GM23338 (cell line): ENCODE data around the gene HHIPL1. TPM values are rescaled to one million over a fixed set of nuclear protein-coding genes. Genes with fewer than 3 reads are reported as not detected.

Source experiments
- ATAC-seq: fragments of 200-7000 bp; cut with Tn5 transposase; 3 replicates; pipeline ENCODE4 v1.9.1; 2020
- DNase-seq: peaks from one replicate; pipeline ENCODE4 v3.0.0-alpha.2; 2015; ENCODE audit warnings: low spot score
- H2AFZ ChIP-seq: fragments of 200-600 bp; sonication (generic); 2 replicates; pipeline ENCODE4 v1.8.0; 2016; ENCODE audit warnings: antibody characterized with exemption, mild to moderate bottlenecking, moderate library complexity
- H3F3A ChIP-seq: fragments of 200-600 bp; sonication (generic); replicated peaks from 2 replicates; pipeline ENCODE4 v1.8.0; 2017; ENCODE audit warnings: antibody characterized with exemption, mixed run types, low read depth
- H3K27ac ChIP-seq: fragments of 200-600 bp; sonication (generic); 2 replicates; pipeline ENCODE4 v1.6.1; 2016; ENCODE audit warnings: low read depth
- H3K27me3 ChIP-seq: fragments of 200-600 bp; sonication (generic); 2 replicates; pipeline ENCODE4 v1.8.0; 2016; ENCODE audit warnings: mild to moderate bottlenecking, mixed run types, moderate library complexity; ENCODE audit not compliant: insufficient read depth
- H3K36me3 ChIP-seq: fragments of 200-600 bp; sonication (generic); 2 replicates; pipeline ENCODE4 v1.8.0; 2016; ENCODE audit warnings: mild to moderate bottlenecking; ENCODE audit not compliant: insufficient read depth
- H3K4me1 ChIP-seq: fragments of 200-600 bp; sonication (generic); 2 replicates; pipeline ENCODE4 v1.8.0; 2016; ENCODE audit warnings: mild to moderate bottlenecking, moderate library complexity; ENCODE audit not compliant: insufficient read depth
- H3K4me2 ChIP-seq: fragments of 200-600 bp; sonication (generic); 2 replicates; pipeline ENCODE4 v1.7.1; 2017; ENCODE audit warnings: mixed run types
- H3K4me3 ChIP-seq: fragments of 200-600 bp; sonication (generic); 2 replicates; pipeline ENCODE4 v1.6.1; 2016; ENCODE audit warnings: mixed run types
- H3K79me2 ChIP-seq: fragments of 200-600 bp; sonication (generic); replicated peaks from 2 replicates; pipeline ENCODE4 v1.8.0; 2017; ENCODE audit warnings: mild to moderate bottlenecking; ENCODE audit not compliant: insufficient read depth
- H3K9me2 ChIP-seq: fragments of 200-600 bp; sonication (generic); 2 replicates; pipeline ENCODE4 v1.8.0; 2017; ENCODE audit not compliant: insufficient read depth
- H4K20me1 ChIP-seq: fragments of 200-600 bp; sonication (generic); replicated peaks from 2 replicates; pipeline ENCODE4 v1.8.0; 2017; ENCODE audit warnings: mild to moderate bottlenecking; ENCODE audit not compliant: insufficient read depth
- H3K27ac Mint-ChIP-seq: 2 replicates; pipeline ENCODE4 v1.8.0; 2020; ENCODE audit warnings: inconsistent platforms, mild to moderate bottlenecking, moderate library complexity, mixed read lengths
- H3K27me3 Mint-ChIP-seq: 3 replicates; pipeline ENCODE4 v1.8.0; 2022; ENCODE audit warnings: low read depth, mild to moderate bottlenecking, moderate library complexity, mixed read lengths, inconsistent platforms; ENCODE audit not compliant: insufficient read depth, poor library complexity
- H3K36me3 Mint-ChIP-seq: 3 replicates; pipeline ENCODE4 v1.8.0; 2021; ENCODE audit warnings: low read depth, mild to moderate bottlenecking, inconsistent platforms, moderate library complexity, mixed read lengths
- H3K4me1 Mint-ChIP-seq: 3 replicates; pipeline ENCODE4 v1.8.0; 2020; ENCODE audit warnings: mild to moderate bottlenecking, inconsistent platforms, mixed read lengths
- H3K4me3 Mint-ChIP-seq: 3 replicates; pipeline ENCODE4 v1.8.0; 2021; ENCODE audit warnings: moderate library complexity, mild to moderate bottlenecking, inconsistent platforms, mixed read lengths
- H3K9me3 Mint-ChIP-seq: 3 replicates; pipeline ENCODE4 v1.8.0; 2020; ENCODE audit warnings: moderate library complexity, mild to moderate bottlenecking, inconsistent platforms, mixed read lengths
- EZH2phosphoT487 ChIP-seq: fragments of 200-600 bp; sonication (generic); IDR thresholded peaks from one replicate; pipeline ENCODE4 v1.8.1; 2018; ENCODE audit warnings: antibody characterized with exemption; ENCODE audit not compliant: unreplicated experiment
- NANOG ChIP-seq: IDR thresholded peaks from 2 replicates; pipeline ENCODE4 v1.6.1; 2016; ENCODE audit warnings: antibody characterized with exemption, borderline replicate concordance
- polyA plus RNA-seq: library from polyadenylated mRNA; unstranded; fragments of >200 nt; fragmentation: Nextera tagmentation; extraction: Ambion mirVana; gene quantifications from 2 replicates; pipeline ENCODE4 v1.2.1, GENCODE V29; 2016
- total RNA-seq: library from RNA; depleted of rRNA; stranded (reverse); fragments of >200 nt; shearing (Covaris generic); gene quantifications from 2 replicates; pipeline ENCODE4 v1.2.3, GENCODE V29; 2014
- TF ChIP-seq, protein P1 (sequence below): IDR thresholded peaks from one replicate; pipeline ENCODE4 v1.6.1; 2018; ENCODE audit warnings: antibody characterized with exemption; ENCODE audit not compliant: unreplicated experiment
- TF ChIP-seq, protein P2 (sequence below): fragments of 250-450 bp; sonication (Bioruptor Pico); IDR thresholded peaks from 2 replicates; pipeline ENCODE4 v1.5.0; 2020; ENCODE audit warnings: mild to moderate bottlenecking, moderate library complexity

Gene HHIPL1
- total and polyA plus RNA-seq, 2 experiments from 2014 or later = 1.9 to 2.0 TPM

DNA sequence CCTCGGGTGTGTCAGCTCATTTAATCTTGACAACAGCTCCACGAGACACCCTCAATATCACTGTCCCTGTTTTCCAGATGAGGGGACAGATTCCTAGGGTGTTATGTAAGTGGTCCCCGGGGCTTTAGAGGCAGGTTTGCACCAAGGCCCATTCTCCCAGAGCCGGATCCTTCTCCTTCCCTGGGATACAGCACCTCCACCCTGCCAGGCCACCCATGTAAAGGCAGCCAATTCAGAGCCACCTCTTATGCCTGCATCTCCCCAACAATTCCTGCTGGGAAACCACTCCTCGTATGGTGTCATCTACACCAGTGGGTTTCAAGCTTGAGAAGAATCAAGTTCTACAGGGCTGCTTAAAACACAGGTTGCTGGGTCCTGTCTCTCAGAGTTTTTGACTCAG lies 35.1 kb downstream of the HHIPL1 start (continued):
- TF ChIP-seq, protein P1, sequence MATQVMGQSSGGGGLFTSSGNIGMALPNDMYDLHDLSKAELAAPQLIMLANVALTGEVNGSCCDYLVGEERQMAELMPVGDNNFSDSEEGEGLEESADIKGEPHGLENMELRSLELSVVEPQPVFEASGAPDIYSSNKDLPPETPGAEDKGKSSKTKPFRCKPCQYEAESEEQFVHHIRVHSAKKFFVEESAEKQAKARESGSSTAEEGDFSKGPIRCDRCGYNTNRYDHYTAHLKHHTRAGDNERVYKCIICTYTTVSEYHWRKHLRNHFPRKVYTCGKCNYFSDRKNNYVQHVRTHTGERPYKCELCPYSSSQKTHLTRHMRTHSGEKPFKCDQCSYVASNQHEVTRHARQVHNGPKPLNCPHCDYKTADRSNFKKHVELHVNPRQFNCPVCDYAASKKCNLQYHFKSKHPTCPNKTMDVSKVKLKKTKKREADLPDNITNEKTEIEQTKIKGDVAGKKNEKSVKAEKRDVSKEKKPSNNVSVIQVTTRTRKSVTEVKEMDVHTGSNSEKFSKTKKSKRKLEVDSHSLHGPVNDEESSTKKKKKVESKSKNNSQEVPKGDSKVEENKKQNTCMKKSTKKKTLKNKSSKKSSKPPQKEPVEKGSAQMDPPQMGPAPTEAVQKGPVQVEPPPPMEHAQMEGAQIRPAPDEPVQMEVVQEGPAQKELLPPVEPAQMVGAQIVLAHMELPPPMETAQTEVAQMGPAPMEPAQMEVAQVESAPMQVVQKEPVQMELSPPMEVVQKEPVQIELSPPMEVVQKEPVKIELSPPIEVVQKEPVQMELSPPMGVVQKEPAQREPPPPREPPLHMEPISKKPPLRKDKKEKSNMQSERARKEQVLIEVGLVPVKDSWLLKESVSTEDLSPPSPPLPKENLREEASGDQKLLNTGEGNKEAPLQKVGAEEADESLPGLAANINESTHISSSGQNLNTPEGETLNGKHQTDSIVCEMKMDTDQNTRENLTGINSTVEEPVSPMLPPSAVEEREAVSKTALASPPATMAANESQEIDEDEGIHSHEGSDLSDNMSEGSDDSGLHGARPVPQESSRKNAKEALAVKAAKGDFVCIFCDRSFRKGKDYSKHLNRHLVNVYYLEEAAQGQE = no peak
- TF ChIP-seq, protein P2, sequence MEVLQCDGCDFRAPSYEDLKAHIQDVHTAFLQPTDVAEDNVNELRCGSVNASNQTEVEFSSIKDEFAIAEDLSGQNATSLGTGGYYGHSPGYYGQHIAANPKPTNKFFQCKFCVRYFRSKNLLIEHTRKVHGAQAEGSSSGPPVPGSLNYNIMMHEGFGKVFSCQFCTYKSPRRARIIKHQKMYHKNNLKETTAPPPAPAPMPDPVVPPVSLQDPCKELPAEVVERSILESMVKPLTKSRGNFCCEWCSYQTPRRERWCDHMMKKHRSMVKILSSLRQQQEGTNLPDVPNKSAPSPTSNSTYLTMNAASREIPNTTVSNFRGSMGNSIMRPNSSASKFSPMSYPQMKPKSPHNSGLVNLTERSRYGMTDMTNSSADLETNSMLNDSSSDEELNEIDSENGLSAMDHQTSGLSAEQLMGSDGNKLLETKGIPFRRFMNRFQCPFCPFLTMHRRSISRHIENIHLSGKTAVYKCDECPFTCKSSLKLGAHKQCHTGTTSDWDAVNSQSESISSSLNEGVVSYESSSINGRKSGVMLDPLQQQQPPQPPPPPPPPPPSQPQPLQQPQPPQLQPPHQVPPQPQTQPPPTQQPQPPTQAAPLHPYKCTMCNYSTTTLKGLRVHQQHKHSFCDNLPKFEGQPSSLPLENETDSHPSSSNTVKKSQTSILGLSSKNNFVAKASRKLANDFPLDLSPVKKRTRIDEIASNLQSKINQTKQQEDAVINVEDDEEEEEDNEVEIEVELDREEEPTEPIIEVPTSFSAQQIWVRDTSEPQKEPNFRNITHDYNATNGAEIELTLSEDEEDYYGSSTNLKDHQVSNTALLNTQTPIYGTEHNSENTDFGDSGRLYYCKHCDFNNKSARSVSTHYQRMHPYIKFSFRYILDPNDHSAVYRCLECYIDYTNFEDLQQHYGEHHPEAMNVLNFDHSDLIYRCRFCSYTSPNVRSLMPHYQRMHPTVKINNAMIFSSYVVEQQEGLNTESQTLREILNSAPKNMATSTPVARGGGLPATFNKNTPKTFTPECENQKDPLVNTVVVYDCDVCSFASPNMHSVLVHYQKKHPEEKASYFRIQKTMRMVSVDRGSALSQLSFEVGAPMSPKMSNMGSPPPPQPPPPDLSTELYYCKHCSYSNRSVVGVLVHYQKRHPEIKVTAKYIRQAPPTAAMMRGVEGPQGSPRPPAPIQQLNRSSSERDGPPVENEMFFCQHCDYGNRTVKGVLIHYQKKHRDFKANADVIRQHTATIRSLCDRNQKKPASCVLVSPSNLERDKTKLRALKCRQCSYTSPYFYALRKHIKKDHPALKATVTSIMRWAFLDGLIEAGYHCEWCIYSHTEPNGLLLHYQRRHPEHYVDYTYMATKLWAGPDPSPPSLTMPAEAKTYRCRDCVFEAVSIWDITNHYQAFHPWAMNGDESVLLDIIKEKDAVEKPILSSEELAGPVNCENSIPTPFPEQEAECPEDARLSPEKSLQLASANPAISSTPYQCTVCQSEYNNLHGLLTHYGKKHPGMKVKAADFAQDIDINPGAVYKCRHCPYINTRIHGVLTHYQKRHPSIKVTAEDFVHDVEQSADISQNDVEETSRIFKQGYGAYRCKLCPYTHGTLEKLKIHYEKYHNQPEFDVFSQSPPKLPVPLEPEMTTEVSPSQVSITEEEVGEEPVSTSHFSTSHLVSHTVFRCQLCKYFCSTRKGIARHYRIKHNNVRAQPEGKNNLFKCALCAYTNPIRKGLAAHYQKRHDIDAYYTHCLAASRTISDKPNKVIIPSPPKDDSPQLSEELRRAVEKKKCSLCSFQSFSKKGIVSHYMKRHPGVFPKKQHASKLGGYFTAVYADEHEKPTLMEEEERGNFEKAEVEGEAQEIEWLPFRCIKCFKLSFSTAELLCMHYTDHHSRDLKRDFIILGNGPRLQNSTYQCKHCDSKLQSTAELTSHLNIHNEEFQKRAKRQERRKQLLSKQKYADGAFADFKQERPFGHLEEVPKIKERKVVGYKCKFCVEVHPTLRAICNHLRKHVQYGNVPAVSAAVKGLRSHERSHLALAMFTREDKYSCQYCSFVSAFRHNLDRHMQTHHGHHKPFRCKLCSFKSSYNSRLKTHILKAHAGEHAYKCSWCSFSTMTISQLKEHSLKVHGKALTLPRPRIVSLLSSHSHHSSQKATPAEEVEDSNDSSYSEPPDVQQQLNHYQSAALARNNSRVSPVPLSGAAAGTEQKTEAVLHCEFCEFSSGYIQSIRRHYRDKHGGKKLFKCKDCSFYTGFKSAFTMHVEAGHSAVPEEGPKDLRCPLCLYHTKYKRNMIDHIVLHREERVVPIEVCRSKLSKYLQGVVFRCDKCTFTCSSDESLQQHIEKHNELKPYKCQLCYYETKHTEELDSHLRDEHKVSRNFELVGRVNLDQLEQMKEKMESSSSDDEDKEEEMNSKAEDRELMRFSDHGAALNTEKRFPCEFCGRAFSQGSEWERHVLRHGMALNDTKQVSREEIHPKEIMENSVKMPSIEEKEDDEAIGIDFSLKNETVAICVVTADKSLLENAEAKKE (CRISPR knock-in tag) = no peak
- no peak for TF ChIP-seq NANOG

DNA sequence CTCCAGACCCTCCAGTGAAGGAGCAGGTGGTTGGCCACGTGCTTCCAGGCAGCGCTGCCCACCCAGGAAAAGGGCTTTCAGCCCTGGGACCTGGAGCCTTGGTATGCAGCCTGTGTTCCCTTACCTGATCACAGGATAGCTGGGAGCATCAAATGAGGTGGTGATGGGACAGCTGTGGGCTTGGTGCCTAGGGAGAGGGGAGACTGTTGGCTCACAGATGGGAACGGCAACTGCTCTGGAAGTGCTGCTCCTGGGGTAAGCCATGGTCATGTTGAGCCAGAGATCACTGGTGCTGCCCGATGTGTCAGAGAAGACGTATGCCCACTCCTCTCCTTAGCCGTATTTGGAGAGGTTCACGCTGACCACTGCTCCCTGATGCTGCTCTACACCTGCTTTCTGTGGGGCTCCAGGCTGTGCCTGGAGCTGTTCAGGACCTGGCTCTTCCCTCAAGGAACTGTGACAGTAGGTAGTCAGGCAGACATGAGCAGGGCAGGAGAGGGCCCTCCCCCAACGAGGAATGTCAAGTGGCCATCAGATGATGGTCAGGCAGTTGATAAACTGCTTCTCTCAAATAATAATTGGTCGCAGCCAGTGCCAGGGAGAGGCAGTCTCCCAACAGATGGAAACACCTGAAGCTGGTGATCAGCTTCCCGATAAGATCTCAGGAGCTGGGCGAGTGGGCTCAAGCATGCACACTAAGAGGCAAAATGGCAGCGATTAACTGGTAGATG lies 36.3 kb downstream of the HHIPL1 start:
- H3K27me3 Mint-ChIP-seq = peaks cover 16% of the 10 kb centered on the region
- no peak for DNase-seq
- Histone ChIP-seq H3K4me3 (no peak overlapping the region), H3K36me3 (no peaks in the 10 kb centered on the region), H3K9me2 (no peaks in the 10 kb centered on the region), H3K4me2 (no peak overlapping the region), H3K27ac (no peak overlapping the region), H3K27me3 (no peaks in the 10 kb centered on the region), H2AFZ (no peak overlapping the region), H3F3A (no peaks in the 10 kb centered on the region), H3K79me2 (no peaks in the 10 kb centered on the region), H3K4me1 (peaks cover 3% of the 10 kb centered on the region; the same call in 1 of the 2 replicates), H4K20me1 (no peaks in the 10 kb centered on the region)
- no peak overlapping the region for H3K27ac Mint-ChIP-seq
- no peak overlapping the region; the same call in 2 of the 3 replicates for H3K4me3 Mint-ChIP-seq
- ATAC-seq = no peak
- H3K4me1 Mint-ChIP-seq = peaks cover 17% of the 10 kb centered on the region
- peaks cover 24% of the 10 kb centered on the region for H3K9me3 Mint-ChIP-seq
- H3K36me3 Mint-ChIP-seq = peaks cover 22% of the 10 kb centered on the region; the same call in 2 of the 3 replicates
- TF ChIP-seq EZH2phosphoT487 = no peak
- TF ChIP-seq, protein P2 (CRISPR knock-in tag) = no peak
